Superior temporal gyrus (tissue), 1 donor: ENCODE measurements around the gene SCGN.

Source experiments
- DNase-seq: peaks from one replicate; pipeline ENCODE4 v3.0.0-alpha.2; 2016; ENCODE audit errors: extremely low spot score

The SCGN gene

GRCh38 chr6:25640446-25640845, 11.6 kb upstream of the SCGN start:
- DNase-seq = no peak

DNA sequence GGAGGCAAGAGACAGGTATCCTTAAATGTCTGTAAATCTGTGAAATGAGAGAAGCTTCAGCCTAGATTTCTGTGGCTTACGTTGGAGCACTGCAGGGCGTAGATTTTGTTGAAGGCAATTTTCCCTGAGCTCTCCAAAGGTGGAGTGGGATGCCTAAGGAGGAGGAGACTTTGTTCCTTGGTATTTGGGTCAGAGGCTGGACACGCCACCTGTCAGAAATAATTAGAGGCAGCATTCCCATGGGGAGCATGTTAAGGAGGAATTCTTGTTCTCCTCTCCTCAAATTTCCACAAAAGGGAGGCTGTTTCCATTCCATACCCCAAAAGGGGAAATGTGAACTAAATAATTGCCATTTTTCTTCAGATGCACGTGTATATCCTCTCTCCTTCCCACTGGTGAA, 11.1 kb upstream of the SCGN start:
- DNase-seq = no peak

DNA sequence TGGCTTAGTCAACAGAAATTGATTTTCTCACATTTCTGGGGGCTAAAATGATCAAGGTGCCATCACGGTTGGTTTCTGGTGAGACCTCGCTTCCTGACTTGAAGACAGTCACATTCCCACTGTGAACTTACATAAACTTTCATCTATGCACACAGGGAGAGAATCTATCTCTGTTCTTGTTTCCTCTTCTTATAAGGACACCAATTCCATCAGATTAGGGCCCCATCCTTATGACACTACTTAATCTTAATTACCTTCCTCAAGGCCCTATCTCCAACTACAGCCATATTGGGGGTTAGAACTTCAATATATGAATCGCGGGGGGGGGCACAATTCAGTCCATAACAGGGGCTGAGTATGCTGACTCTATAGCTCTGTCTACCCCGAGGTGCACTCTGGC, 10.6 kb upstream of the SCGN start:
- DNase-seq = no peak

- no peak for DNase-seq
Observed at GRCh38 chr6:25641940-25642666, 9.9 kb upstream of the SCGN start.

DNA sequence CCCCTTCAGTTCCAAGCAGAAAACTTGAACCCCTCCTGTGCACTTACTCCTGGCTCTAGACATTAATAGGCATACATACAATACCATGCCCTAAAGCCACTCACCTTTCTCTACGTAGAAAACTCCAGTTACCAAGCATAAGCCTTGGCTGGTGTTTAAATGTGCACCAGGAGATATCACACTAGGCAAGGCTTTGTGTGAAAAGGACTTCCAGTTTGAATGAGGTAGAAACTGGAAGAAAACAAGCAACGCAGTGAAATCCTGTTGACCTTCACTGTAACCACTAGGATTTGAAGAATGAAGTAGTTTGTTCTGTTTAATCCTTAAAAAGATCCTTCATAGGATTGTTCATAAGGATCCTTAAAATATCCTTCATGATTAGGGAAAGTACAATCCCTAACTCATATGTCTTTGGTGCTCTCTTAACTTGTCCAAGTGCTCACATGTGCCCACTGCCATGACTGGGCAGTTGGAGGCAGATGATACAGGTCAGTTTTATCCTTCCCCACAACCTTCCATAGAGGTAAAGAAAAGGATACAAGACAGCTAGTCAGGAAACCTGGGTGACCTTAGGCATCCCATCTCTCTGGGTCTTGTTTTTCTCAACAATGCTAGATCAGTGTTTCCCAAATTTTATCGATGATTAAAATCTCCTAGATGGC, 9.2 kb upstream of the SCGN start:
- DNase-seq = no peak

DNA sequence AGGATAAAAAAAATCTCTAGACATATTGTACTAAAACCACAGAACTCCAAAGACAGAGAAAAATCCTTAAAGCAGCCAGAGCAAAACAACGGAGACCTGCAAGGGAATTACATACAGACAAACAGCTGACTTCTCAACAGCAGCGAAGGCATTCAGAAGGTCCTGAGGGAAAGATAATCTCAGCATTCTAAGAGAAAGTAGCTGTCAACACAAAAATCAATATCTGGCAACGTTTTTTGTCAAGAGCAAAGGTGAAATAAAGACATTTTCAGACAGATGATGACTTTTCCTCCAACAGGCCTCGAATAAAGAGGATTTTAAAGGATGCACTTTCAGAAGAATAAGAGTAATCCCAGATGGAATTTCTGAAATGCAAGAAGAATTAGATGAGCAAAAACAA, 6.1 kb upstream of the SCGN start:
- DNase-seq = no peak

DNA sequence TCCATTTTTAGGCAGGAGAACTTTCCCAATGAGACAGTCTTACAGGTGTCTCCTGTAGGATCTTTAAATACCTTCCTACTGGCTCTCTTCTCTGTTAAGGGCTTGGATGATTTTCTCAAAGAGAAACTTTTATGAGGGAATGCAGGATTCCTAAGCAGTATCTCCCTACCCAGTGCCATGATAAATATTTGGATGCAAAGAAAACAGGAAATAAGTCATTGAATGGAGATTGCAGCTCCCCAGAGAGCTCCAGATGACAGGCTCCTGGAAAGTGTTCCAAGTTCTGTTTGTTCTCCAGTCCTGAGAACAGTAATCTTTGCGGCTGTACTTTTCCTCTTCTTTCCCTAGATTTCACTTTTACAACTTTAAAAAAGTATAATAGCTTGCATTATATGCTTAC, 2.4 kb upstream of the SCGN start:
- DNase-seq = no peak

DNA sequence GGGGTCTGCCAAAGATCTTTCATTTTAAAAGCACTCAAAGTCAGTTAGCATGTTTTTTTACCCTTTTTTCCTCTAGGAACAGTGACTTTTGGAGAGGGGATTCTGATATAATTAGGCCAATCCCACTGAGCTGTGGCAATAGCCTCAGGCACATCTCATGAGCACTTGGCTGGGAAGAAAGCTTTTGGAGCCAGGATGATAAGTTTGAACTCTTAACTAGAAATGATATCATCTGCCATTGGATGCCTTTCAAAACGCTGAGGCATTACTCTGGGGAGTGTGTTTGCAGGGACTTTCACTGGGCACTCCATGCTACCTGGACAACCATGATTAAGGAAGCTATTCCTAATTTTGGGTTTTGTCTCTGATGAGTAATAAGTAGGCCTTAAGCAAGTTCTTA, 3.7 kb downstream of the SCGN start:
- DNase-seq = no peak

DNA sequence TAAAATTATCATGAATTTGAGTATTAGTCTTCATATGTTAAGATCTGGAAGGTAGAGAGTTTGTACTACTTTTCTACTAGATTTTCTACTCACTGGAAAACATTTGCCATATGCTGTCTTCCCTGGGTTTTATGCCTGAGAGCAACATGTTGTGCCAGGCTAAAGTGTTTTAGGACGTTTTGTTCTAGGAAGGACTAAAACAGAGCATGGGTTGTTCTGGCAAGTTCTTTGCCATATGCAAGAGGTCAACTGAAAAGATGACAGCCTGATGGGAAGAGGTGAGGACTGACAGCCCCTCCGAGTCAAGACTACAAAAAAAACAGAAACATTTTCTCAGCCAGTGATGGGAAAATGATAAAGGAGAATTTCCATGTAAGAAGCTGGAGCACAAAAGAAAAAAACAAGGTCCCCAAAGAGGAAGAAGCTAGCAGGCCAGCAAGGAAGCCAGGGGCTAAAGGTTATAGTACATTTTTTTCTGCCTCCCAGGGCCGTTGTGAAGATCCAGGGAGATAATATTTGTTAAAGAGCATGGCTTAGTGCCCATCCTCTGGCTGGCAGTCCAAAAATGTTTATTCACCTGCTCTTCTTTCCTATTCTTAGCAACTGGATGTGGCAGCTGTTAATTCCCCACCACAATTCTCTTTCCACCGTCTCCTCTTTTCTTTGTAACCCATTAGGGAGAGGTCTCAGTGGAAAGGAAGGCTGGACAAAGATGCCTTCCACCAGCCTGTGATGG, 7.8 kb downstream of the SCGN start:
- no peak for DNase-seq

- no peak for DNase-seq
Observed at GRCh38 chr6:25660512-25660911, 8.5 kb downstream of the SCGN start.

DNA sequence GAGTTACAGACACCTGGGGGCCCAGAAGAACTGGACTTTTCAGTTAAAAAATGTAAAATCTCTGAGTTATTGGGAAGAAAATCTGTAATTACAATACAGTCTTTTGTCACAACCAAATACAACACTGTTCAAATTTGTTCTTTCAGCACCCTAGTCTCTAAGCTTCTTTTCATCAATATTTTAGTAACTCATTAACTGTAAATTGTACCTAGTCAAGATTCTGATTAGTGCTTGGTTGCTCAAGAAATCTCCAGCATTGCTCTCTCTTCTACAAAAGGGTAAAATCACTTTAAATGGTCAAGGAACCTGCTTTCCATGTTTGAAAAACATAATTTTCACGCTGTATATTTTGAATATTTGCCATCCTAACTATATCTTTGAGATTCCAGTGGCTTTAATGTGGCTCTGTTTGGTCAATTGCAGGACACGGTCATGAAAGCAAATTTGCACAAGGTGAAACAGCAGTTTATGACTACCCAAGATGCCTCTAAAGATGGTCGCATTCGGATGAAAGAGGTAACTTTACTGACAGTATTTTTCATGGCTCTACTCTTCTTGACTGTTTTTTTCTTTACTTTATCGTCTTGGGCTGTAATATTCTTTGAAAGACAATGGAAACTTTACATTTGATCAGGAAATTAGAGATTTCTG, 9.2 kb downstream of the SCGN start:
- DNase-seq = no peak

DNA sequence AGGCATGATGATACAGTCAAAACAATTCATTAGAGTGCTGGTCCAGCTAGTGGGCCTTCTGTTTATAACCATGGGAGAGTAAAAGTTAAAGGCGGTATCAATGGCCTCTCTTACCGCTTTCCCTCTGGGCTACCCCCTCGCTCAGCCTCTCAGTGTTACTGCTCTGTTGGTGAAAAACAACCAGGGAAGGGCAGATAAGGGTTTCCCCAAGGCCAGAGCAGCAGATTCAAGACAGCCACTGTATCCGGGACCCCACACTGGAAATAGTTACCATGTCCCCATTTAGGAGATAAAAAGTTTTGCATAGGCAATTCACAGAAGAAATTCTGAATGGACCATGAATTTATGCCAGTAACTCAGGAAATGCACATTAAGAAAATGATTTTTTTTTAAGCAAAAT, 13.4 kb downstream of the SCGN start:
- DNase-seq = no peak

GRCh38 chr6:25669413-25669812, 17.4 kb downstream of the SCGN start:
- no peak for DNase-seq

DNA sequence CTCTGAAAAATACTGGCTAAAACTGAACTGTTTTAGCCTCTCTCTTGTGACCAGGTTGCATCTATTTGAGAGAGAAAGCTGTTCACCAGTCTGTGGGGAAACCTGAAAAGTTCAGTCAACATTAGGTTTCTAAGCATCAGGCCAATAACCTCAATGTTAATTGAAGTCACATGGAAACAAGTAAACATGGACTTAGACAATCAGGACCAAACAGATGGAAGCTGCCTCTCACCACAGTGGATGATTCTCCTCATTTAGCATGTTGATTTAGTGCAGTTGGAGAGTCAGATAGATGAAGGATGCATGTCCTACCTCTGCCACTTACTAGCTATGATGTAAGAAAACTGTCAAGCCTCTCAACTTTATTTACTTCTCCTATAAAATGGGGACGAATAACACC, 18.2 kb downstream of the SCGN start:
- no peak for DNase-seq

DNA sequence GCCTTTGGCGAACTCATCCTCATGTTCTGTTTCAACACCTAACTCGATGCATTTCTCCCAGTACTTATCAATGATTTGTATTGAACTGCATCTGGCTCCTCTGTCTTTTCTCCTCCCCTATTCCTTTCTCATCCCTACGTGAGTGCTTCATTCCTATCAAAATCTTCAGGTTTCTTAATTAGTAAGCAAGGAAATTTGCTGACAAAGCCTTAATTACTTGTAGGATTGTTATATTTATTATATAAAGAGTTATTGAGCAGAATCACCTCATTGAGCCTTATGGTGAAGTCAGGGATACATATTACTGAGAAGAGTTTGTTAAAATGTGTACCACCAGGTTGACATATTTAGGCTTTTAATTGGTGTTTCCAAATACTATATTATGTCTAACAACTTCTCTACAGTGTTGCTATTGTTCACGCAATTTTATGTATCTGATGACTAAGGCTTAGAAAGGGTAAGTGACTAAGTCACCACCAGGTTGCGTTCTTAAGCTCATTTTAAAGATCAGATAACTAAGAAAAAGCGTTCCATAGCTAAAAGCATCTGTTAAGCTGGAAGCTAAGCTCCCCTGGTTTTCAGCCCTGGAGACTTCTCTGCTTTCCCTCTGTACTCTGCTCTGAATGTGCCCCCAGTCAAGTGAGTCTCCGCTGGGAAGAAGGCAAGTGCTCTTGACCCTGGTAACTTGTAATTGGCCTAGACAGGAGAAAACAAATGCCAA, 18.9 kb downstream of the SCGN start:
- no peak for DNase-seq

DNA sequence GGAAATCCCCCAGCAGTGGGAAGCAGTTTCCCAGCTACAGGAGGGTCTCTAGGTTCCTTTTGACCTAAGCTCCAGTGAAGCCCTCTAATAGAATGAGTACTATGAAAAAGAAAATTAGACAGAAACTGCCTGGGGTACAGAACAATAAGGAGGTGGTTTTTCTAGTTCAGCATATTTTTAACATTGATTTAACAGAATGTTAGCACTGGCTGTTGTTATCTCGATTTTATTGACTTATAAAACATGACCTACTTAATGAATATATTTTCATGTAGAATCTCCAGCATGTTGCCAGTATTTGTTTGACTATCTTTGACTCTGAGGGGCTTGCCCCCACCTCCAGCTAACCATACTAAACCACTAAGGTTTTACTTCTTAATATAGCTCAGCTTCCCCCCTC, 19.6 kb downstream of the SCGN start:
- DNase-seq = no peak

DNA sequence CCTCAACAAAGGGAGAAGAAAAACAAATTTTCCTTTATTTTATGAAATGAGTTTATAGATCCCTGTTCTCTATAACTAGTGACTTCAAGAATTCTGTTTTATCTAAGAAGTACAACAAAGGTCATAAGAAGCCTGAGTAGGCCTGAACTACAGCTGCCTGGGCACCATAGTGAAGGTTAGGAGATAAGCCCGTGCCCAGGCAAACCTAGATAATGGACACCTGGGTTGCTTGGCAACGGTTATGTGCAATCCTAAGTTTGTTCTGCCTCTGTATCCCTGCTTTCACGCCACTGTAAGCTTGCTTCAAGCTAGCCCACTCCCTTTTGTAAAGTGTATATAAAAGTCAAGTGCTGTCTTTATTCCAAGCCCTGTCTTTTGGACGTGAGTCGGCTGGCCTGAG, 23.2 kb downstream of the SCGN start:
- DNase-seq = no peak

DNA sequence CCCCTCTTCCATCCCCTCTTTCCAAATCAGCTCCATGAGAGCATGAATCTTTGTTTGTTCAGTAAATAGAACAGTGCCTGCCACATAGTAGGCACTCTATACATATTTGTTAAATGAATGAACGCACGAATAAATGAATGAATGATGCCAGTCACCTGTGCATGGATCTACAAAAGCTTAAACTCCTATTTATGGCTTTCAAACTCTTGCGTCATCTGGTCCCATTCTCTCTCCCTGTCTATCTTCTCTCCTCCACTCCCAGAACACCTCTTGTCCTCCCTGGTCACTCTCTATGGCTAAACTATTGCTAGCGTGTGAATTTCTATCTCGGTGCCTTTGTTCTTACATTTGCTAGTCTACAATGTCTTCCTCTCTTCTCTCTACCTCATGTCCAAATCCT, 24.8 kb downstream of the SCGN start:
- DNase-seq = no peak

- DNase-seq = no peak
Observed at GRCh38 chr6:25681848-25682247, 29.8 kb downstream of the SCGN start.

DNA sequence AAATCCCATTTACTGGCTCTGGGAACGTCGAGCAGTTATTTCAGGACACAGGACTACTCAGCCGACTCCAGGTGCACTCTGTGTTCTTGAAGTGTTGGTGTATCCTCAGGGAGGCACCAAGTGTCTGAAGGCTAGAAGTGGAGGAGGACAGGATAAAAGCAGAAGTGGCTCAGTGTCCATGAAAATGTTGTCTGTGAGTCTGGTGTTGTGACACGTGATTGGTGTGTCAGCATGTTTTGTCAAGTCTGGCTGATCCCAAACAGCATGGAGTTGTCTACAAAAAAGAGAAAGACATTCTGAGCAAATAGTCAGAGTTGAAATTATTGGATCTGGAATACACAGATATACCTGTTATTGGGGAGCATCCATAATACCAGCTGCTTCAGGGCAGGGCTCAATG, 30.3 kb downstream of the SCGN start:
- no peak for DNase-seq

- DNase-seq = no peak
Observed at GRCh38 chr6:25684565-25684964, 32.5 kb downstream of the SCGN start.

DNA sequence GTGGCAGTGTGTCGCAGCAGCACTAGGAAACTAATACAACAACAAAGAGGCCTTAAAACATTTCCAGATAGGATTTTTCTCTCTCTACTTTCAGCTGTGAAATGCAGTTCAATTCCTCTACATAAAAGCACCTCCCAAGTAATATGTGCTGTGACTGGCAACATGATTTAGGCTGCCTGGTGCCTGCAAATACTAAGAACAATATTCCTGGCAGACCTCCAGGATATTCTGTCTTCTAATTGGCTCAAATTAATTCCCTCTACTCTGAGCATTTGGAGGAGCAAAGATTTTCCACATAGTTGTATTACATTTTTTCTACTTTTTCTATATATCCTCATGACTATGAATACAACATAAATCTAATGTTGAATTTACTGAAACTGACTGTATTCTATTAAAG, 33.2 kb downstream of the SCGN start:
- DNase-seq = no peak
